HG02973 (cell line): ENCODE measurements around the gene MAPK12.

ENCODE experiments used
- ATAC-seq: cut with Tn5 transposase; IDR thresholded peaks from one replicate; pipeline ENCODE4 v1.9.1; 2021; ENCODE audit warnings: moderate library complexity; ENCODE audit not compliant: unreplicated experiment

Gene MAPK12

DNA sequence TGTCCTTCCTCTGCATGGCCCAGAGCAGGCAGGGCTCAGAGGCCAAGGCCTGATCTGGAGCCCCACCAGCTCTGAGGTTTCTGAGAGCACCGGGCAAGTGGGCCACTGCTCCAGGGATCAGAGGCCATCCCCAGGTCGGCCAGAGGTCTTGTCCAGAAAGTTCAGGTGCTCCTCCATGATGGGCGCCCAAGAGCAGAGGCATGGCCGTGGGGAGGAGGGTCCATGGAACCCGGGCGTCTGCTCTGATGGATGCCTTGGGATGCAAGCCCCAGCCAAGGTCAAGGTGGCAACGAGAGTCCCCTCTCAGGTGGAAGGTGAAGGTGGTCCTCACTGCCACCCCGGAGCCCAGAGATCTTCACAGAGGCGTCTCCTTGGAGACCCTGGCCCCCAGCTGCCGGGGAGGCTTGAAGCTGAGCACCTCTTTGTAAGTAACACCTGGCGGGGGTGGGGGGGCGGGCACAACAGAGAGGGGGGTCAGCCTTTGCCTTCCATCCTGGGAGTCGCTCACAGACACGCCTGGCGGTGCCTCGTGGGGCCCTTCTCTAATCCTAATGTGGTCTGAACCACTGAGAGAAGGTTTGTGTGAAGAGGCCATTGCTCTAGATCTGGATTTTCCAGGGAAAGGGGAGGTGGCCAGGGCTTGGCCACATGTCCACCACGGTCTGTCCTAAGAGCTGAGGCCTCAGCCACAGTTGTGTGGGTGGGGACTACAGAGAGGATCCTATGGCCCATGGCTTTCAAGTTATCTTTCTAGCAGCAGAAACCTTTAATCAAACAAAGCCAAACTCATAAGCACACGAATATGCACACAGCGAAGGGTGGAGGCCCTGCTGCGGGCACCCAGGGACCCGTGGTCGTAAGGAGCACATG lies 8.2 kb downstream of the MAPK12 start:
- ATAC-seq, result no peak

- ATAC-seq, result no peak
These were observed 9.1 kb downstream of the MAPK12 start for GRCh38 chr22:50252082-50253045.

DNA sequence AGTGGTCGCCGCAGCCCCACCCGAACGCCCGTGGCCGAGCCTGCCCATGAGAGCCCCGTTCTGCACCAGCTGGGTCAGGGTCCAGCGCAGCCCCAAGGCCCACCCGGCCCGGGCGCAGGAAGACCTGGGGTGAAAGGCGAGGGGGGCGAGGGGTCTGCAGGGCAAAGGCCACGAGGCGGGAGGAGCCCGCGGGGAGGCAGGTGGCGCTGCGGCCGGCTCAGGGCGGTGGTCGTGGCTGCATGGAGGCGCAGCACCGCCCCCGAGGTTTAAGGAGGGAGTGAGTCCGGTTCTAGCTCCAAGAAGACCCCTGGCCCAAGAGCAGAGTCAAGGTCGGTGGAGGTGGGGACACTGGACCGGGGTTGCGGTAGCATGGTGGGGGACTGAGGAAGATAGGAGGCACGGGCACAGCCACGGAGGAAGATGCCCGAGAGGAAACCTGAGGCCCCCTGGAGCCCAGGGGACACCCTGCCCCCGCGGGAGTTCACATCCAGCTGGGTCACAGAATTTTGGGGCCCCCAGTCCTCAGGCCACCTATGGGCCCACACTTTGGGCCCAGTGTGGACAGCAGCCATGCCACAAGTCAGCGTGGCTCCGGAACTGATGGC lies 9.9 kb downstream of the MAPK12 start:
- ATAC-seq, result no peak

GRCh38 chr22:50250555-50251476 lies 10.7 kb downstream of the MAPK12 start, which contains the start of gene HDAC10:
Gene HDAC10, minus strand, starts transcription at chr22:50251265. Its CDS starts 233 bp downstream, at chr22:50251032.
- ATAC-seq, result no peak

- no peak for ATAC-seq
These were observed 11.3 kb downstream of the MAPK12 start for GRCh38 chr22:50250249-50250554.

- no peak for ATAC-seq
These were observed 11.9 kb downstream of the MAPK12 start for GRCh38 chr22:50249341-50250248.

- no peak for ATAC-seq
These were observed 13.0 kb downstream of the MAPK12 start for GRCh38 chr22:50248196-50249081.

DNA sequence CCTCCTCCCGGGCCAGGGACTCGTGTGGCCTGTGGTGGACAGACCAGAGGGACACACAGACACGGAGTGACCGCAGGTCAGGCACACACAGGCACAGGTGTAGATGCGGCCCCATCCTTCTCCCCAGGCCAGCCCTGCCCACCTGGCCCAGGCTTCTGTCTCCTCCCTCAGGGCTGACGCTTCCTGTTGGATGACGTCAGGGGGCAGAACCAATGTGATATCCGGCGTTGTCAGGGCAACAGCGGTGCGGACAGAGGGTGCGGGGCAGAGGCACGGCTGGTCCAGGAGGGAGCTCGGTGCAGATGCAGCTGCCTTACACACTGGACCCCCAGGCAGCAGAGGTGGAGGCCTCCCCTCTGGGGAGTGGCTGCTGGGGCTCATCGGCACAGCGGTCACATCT lies 13.7 kb downstream of the MAPK12 start:
- ATAC-seq, result no peak

- no peak for ATAC-seq
These were observed 15.0 kb downstream of the MAPK12 start for GRCh38 chr22:50246242-50247175.

GRCh38 chr22:50245214-50246072 lies 16.0 kb downstream of the MAPK12 start:
- ATAC-seq, result no peak

GRCh38 chr22:50244420-50245213 lies 16.9 kb downstream of the MAPK12 start, which contains the start of gene TUBGCP6:
Gene TUBGCP6, minus strand, starts transcription at chr22:50245023. Its CDS starts 564 bp downstream, at chr22:50244459.
- peak; percentile 61 for ATAC-seq

DNA sequence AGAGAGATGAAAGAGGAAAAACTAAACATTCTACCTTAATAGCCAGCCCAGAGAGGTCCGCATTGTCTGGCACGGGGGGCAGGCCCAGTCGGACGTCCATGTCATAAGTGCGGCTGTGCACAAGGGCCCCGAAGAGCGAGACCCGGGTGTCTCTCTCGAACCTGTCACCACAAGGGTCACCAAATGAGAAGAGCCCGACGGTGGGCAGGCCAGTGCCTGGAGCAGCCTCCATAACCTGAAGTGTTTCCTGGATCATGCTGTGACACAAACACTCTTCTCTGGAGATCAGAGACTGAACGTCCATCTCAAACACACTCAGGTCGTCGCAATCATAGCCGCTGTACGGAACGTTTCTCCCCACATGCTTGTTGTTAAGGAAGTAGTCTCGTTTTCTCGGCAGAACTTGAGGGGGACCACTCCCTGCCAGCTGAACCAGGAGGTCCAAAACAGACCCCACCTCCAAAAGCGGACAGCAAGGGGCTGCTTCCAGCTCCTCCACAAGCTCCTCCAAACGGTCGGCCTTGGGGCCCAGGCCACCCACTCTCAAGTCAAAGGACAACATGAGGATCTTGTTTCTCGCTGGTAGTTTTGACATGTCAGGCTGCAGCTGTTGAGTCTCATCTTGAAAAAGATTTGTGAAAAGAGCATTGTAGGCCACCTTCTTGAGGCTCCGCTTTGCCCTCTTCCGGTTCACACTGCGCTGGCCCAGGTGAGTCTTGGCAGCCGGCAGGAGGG lies 17.6 kb downstream of the MAPK12 start:
- ATAC-seq, result no peak

DNA sequence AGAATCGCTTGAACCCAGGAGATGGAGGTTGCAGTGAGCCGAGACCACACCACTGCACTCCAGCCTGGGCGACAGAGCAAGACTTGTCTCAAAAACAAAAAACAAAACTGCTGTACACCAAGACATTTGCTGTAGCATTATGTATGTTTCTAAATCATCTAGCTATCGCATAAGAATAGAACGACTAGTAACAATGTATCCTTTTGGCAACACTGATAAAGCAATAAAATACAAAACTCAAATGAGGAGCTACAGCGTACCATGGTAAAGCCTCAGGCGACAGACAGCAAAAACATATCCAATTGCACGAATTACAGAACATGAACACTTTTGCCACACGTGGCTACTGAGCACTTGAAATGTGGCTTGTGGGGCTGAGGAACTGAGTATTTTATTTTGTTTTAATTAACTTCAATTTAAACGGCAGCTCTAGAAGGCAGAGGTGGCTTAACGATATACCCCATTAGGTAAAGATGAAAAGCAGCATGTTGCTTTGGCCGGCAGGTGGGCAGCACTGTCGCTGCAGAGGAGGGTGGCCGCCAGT lies 19.0 kb downstream of the MAPK12 start:
- no peak for ATAC-seq

DNA sequence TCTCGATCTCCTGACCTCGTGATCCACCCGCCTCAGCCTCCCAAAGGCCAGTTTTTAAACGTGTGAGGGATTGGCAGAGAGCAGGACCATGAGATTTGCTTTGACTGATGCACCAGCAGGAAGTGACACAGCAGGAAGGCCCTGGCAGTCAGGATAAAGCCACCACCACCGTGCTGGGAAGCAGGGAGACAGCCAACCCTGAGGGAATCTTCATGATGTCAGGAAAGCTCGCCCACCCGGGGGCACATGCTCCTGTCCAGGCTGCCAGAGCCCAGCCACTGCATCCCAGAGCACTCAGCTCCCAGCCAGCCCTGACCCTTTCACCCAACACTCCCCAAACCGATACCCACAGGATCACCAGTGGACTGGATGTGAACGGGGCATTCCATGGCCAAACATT lies 22.7 kb downstream of the MAPK12 start:
- no peak for ATAC-seq
